Measurements from ENCODE around the gene ABCB11. TPM values are rescaled to one million over a fixed set of nuclear protein-coding genes. Genes with fewer than 3 reads are reported as not detected.

Gene ABCB11
- total and polyA plus RNA-seq, 10 of the 15 experiments (the other 5 are each of a cell fraction or from before 2014, with no cell fraction given), result not detected

GRCh38 chr2:168892327-168892726 is 138.8 kb downstream of the ABCB11 start:
- FAIRE-seq, result no peak
- BruUV-seq (replicated peaks), result no TSS peak

More at GRCh38 chr2:168892327-168892726, 138.8 kb downstream of the ABCB11 start:
- Histone ChIP-seq H3K27me3 (replicated peaks in 1 of 2; ENCODE audit: control insufficient read depth in 2 of 2, insufficient read depth in 2 of 2, low read length in 1 of 2) (peaks cover 0 to 3% of the 10 kb centered on the region in 2 experiments; a peak in 1 of 4 replicates), H2AFZ (ENCODE audit: control insufficient read depth, low read depth, low read length) (no peak overlapping the region), H3K4me1 (ENCODE audit: control insufficient read depth, insufficient read depth, low read length) (no peaks in the 10 kb centered on the region), H3K9me3 (replicated peaks; ENCODE audit: control insufficient read depth, insufficient read depth, low read length) (no peaks in the 10 kb centered on the region), H3K27ac (ENCODE audit: control insufficient read depth, insufficient read depth) (no peak overlapping the region), H3K4me3 (no peak overlapping the region), H3K4me2 (ENCODE audit: control insufficient read depth, insufficient read depth) (no peak overlapping the region), H4K20me1 (ENCODE audit: control insufficient read depth, insufficient read depth) (no peaks in the 10 kb centered on the region), H3K9ac (ENCODE audit: control insufficient read depth, insufficient read depth, low read length) (no peak overlapping the region), H3K79me2 (ENCODE audit: control insufficient read depth, insufficient read depth, low read length) (peaks cover 9% of the 10 kb centered on the region), H3K36me3 (ENCODE audit: control insufficient read depth in 2 of 2, insufficient read depth in 2 of 2, low read length in 1 of 2) (no peaks in the 10 kb centered on the region)
- ChIA-PET POLR2A (no interaction called here), SMC1A (ENCODE audit: uncharacterized antibody, unreplicated experiment) (no interaction called here), RAD21 (ENCODE audit: unreplicated experiment) (no interaction called here), CTCF (no interaction called here)
- TF ChIP-seq ZBTB40 (IDR thresholded peaks at IDR 0.05; ENCODE audit: borderline replicate concordance) (no peak), SPI1 (IDR thresholded peaks at IDR 0.05; ENCODE audit: borderline replicate concordance, insufficient read depth, low read depth, low read length) (no peak), LARP7 (IDR thresholded peaks at IDR 0.05) (no peak), FOXK2 (IDR thresholded peaks at IDR 0.05) (no peak), JUND (IDR thresholded peaks at IDR 0.05; ENCODE audit: low read depth, low read length) (no peak), CREB1 (IDR thresholded peaks at IDR 0.05; ENCODE audit: low read depth) (no peak), STAT1 (conservative IDR thresholded peaks at IDR 0.05) (no peak), ZBTB33 (IDR thresholded peaks at IDR 0.05) (no peak), SIX5 (IDR thresholded peaks at IDR 0.05; ENCODE audit: low read depth, low read length, severe bottlenecking) (no peak), SMAD1 (IDR thresholded peaks at IDR 0.05; ENCODE audit: low read depth, partially characterized antibody) (no peak)
- in situ Hi-C loops (cut with MboI), result no loop called here
- DNase-seq (ENCODE audit: low read depth, low spot score) (no peak), ATAC-seq (no peak)
- intact Hi-C loops (cut with micrococcal nuclease; ENCODE audit: unreplicated experiment), result no loop called here
- 56% methylated on average over 3 of the region's 3 CpGs for WGBS (ENCODE audit: insufficient coverage, insufficient replicate concordance, low lambda C conversion rate, missing lambda C conversion rate)

Data from GM12878 (cell line).